GM19043 (cell line): ENCODE measurements around the gene PDZRN3.

Experiments used
- ATAC-seq: cut with Tn5 transposase; IDR thresholded peaks from one replicate; pipeline ENCODE4 v1.9.1; 2021; ENCODE audit warnings: low read depth; ENCODE audit not compliant: unreplicated experiment

Gene PDZRN3

GRCh38 chr3:73432706-73433032 is 192.1 kb downstream of the PDZRN3 start:
- ATAC-seq: no peak

- no peak for ATAC-seq
Observed at GRCh38 chr3:73432023-73432705, 192.6 kb downstream of the PDZRN3 start.

- ATAC-seq: no peak
Observed at GRCh38 chr3:73431183-73431900, 193.4 kb downstream of the PDZRN3 start.

- ATAC-seq: no peak
Observed at GRCh38 chr3:73427048-73427706, 197.6 kb downstream of the PDZRN3 start.

GRCh38 chr3:73426606-73427005 is 198.1 kb downstream of the PDZRN3 start:
- ATAC-seq: no peak

- ATAC-seq: no peak
Observed at GRCh38 chr3:73423116-73423515, 201.6 kb downstream of the PDZRN3 start.

GRCh38 chr3:73422571-73422970 is 202.2 kb downstream of the PDZRN3 start:
- no peak for ATAC-seq

- no peak for ATAC-seq
Observed at GRCh38 chr3:73419942-73420341, 204.8 kb downstream of the PDZRN3 start.

GRCh38 chr3:73419179-73419803 is 205.4 kb downstream of the PDZRN3 start:
- ATAC-seq: no peak

- ATAC-seq: no peak
Observed at GRCh38 chr3:73418681-73419080, 206.1 kb downstream of the PDZRN3 start.

GRCh38 chr3:73415118-73415517 is 209.6 kb downstream of the PDZRN3 start:
- no peak for ATAC-seq

GRCh38 chr3:73413619-73414018 is 211.1 kb downstream of the PDZRN3 start:
- ATAC-seq: no peak

GRCh38 chr3:73411993-73412392 is 212.7 kb downstream of the PDZRN3 start:
- no peak for ATAC-seq

- ATAC-seq: no peak
Observed at GRCh38 chr3:73411545-73411944, 213.2 kb downstream of the PDZRN3 start.

- ATAC-seq: no peak
Observed at GRCh38 chr3:73409138-73409763, 215.5 kb downstream of the PDZRN3 start.

- ATAC-seq: no peak
Observed at GRCh38 chr3:73408634-73409033, 216.1 kb downstream of the PDZRN3 start.

- ATAC-seq: no peak
Observed at GRCh38 chr3:73407577-73407976, 217.2 kb downstream of the PDZRN3 start.

- ATAC-seq: no peak
Observed at GRCh38 chr3:73405853-73406252, 218.9 kb downstream of the PDZRN3 start.

GRCh38 chr3:73405000-73405399 is 219.7 kb downstream of the PDZRN3 start:
- no peak for ATAC-seq

GRCh38 chr3:73404435-73404834 is 220.3 kb downstream of the PDZRN3 start:
- ATAC-seq: no peak

- no peak for ATAC-seq
Observed at GRCh38 chr3:73403444-73403843, 221.3 kb downstream of the PDZRN3 start.
